A673 (cell line): Measurements from ENCODE around the gene IRF2BP2. TPM values are rescaled to one million over a fixed set of nuclear protein-coding genes. Genes with fewer than 3 reads are reported as not detected.
"Not testable (repeated sequence)": the region's sequence is repeated elsewhere in the genome, so short reads cannot be mapped to it uniquely, and the experiment has no call there.

Experiments
- BruUV-seq: library from RNA; stranded (reverse); fragments of 400-500 nt; replicated peaks from 2 replicates; lab custom pipeline; 2021; lab: Mats Ljungman, UMichigan
- CTCF ChIA-PET: fragments of 300-600 bp; sonication (Branson Sonifier 250); formaldehyde crosslinking; loops from one replicate; lab custom pipeline; 2022; ENCODE audit warnings: antibody characterized with exemption; lab: Charles Lee
- POLR2A ChIA-PET: fragments of 300-600 bp; sonication (Branson Sonifier 250); formaldehyde crosslinking; loops from one replicate; lab custom pipeline; 2022; ENCODE audit warnings: antibody characterized with exemption; ENCODE audit not compliant: low non-redundant PET; lab: Charles Lee
- DNase-seq: peaks from one replicate; pipeline ENCODE4 v3.0.0-alpha.2; 2015; ENCODE audit warnings: low spot score
- H3K27ac ChIP-seq: fragments of 200-600 bp; sonication (generic); 2 replicates; pipeline ENCODE4 v1.5.1; 2016; ENCODE audit warnings: mixed run types, low read depth, mild to moderate bottlenecking, mixed read lengths, antibody characterized with exemption, low read length; ENCODE audit not compliant: poor library complexity, severe bottlenecking
- H3K27me3 ChIP-seq: fragments of 200-600 bp; sonication (generic); replicated peaks from 2 replicates; pipeline ENCODE4 v1.6.1; 2017; ENCODE audit warnings: mixed run types, low read depth, mild to moderate bottlenecking, mixed read lengths, antibody characterized with exemption, low read length; ENCODE audit not compliant: insufficient read depth, poor library complexity
- H3K36me3 ChIP-seq: fragments of 200-600 bp; sonication (generic); 2 replicates; pipeline ENCODE4 v1.6.1; 2016; ENCODE audit warnings: mixed run types, mild to moderate bottlenecking, mixed read lengths, antibody characterized with exemption, low read length; ENCODE audit not compliant: insufficient read depth, poor library complexity, severe bottlenecking
- H3K4me1 ChIP-seq: fragments of 200-600 bp; sonication (generic); 2 replicates; pipeline ENCODE4 v1.6.1; 2017; ENCODE audit warnings: mixed run types, mild to moderate bottlenecking, mixed read lengths, antibody characterized with exemption, low read length; ENCODE audit not compliant: insufficient read depth, poor library complexity, severe bottlenecking
- H3K4me3 ChIP-seq: fragments of 200-600 bp; sonication (generic); 2 replicates; pipeline ENCODE4 v1.5.1; 2016; ENCODE audit warnings: low read depth, mixed run types, mild to moderate bottlenecking, mixed read lengths, low read length; ENCODE audit not compliant: poor library complexity, severe bottlenecking
- H3K9me3 ChIP-seq: fragments of 200-600 bp; sonication (generic); 2 replicates; pipeline ENCODE4 v1.6.1; 2016; ENCODE audit warnings: mixed run types, low read depth, mild to moderate bottlenecking, mixed read lengths, antibody characterized with exemption, low read length; ENCODE audit not compliant: poor library complexity, severe bottlenecking
- CTCF ChIP-seq: fragments of 300-800, 200-600 bp; sonication (generic); conservative IDR thresholded peaks from 2 replicates; pipeline ENCODE4 v1.5.1; 2017; ENCODE audit warnings: low read depth, mild to moderate bottlenecking, antibody characterized with exemption, low read length, moderate library complexity, mixed read lengths
- EZH2 ChIP-seq: fragments of 200-600 bp; sonication (generic); IDR thresholded peaks from 2 replicates; pipeline ENCODE4 v1.6.1; 2017; ENCODE audit warnings: borderline replicate concordance, low read depth, mild to moderate bottlenecking, mixed read lengths, antibody characterized with exemption, low read length; ENCODE audit not compliant: poor library complexity, severe bottlenecking
- intact Hi-C: fragments of 100-400 bp; cut with micrococcal nuclease; formaldehyde crosslinking; loops from one replicate; pipeline ENCODE4 v1.10.0; 2022; ENCODE audit not compliant: unreplicated experiment
- total RNA-seq: library from RNA; stranded (reverse); gene quantifications from 2 replicates; pipeline ENCODE4 v1.2.3, GENCODE V29; 2021

IRF2BP2 gene
- total RNA-seq, 1 experiment from 2014 or later: 43.8 TPM

- H3K9me3 ChIP-seq: no peaks in the 10 kb centered on the region
- no TSS peak for BruUV-seq
- TF ChIP-seq EZH2: no peak
- TF ChIP-seq CTCF: peak; percentile 57
- peak; percentile 47 for DNase-seq
- H3K36me3 ChIP-seq: peaks cover 5% of the 10 kb centered on the region
- H3K4me3 ChIP-seq: no peak overlapping the region
- intact Hi-C loops: no loop called here
- H3K27me3 ChIP-seq: no peaks in the 10 kb centered on the region
- H3K4me1 ChIP-seq: peaks cover 38% of the 10 kb centered on the region
- ChIA-PET POLR2A (no interaction called here), CTCF (interaction anchor here (0.7 to 0.8 kb wide), 2 partner anchors 117 to 1134 kb away, joined by 3 read pairs; no protein-coding TSS in a partner anchor)
- no peak overlapping the region for H3K27ac ChIP-seq
These were observed 12.1 kb downstream of the IRF2BP2 start for GRCh38 chr1:234597894-234598293.

GRCh38 chr1:234595899-234596298, 14.1 kb downstream of the IRF2BP2 start:
- ChIA-PET POLR2A (no interaction called here), CTCF (no interaction called here)
- DNase-seq: no peak
- TF ChIP-seq EZH2 (no peak), CTCF (no peak)
- Histone ChIP-seq H3K27ac (no peak overlapping the region), H3K27me3 (no peaks in the 10 kb centered on the region), H3K9me3 (no peaks in the 10 kb centered on the region), H3K36me3 (no peaks in the 10 kb centered on the region), H3K4me1 (peaks cover 18% of the 10 kb centered on the region), H3K4me3 (no peak overlapping the region)
- no TSS peak for BruUV-seq
- intact Hi-C loops: no loop called here

- DNase-seq, H3K27me3 ChIP-seq, BruUV-seq, POLR2A ChIA-PET, H3K4me3 ChIP-seq, H3K9me3 ChIP-seq, CTCF ChIA-PET, H3K27ac ChIP-seq, intact Hi-C loops, H3K36me3 ChIP-seq: not testable (repeated sequence)
- H3K4me1 ChIP-seq: peaks cover 11% of the 10 kb centered on the region
These were observed 15.4 kb downstream of the IRF2BP2 start for GRCh38 chr1:234594575-234594974.
